ENCODE data around the gene AIG1.

AIG1 gene

GRCh38 chr6:143194095-143194589 is 133.5 kb downstream of the AIG1 start:
- H3K36me3 ChIP-seq (ENCODE audit: insufficient read depth, low read length), result no peaks in the 10 kb centered on the region
- H3K9me2 ChIP-seq (ENCODE audit: low read depth, low read length), result no peaks in the 10 kb centered on the region
- no peak overlapping the region for H2AFZ ChIP-seq (ENCODE audit: low read length)
- H3K9ac ChIP-seq (ENCODE audit: low read length), result no peak overlapping the region
- H3K4me3 ChIP-seq (ENCODE audit: low read depth, low read length, poor library complexity, severe bottlenecking), result no peak overlapping the region
- no peaks in the 10 kb centered on the region for H3K79me2 ChIP-seq (ENCODE audit: insufficient read depth, low read length)
- no peak overlapping the region for H3K27ac ChIP-seq (ENCODE audit: low read depth, low read length, poor library complexity, severe bottlenecking)
- no peaks in the 10 kb centered on the region for H4K20me1 ChIP-seq (ENCODE audit: insufficient read depth, low read length)
- TF ChIP-seq EZH2 (IDR thresholded peaks at IDR 0.05; ENCODE audit: borderline replicate concordance, low read length) (no peak), CTCF (IDR thresholded peaks at IDR 0.05; ENCODE audit: low read length) (no peak)
- no peaks in the 10 kb centered on the region for H3K9me3 ChIP-seq (ENCODE audit: low read length)
- no peak overlapping the region for H3K4me2 ChIP-seq (ENCODE audit: low read length)
- H3F3A ChIP-seq (ENCODE audit: insufficient read depth, low read length), result no peaks in the 10 kb centered on the region
- H3K4me1 ChIP-seq (ENCODE audit: insufficient read depth, low read length, severe bottlenecking), result no peaks in the 10 kb centered on the region
- H3K27me3 ChIP-seq (ENCODE audit: insufficient read depth, low read length), result no peaks in the 10 kb centered on the region

- no peaks in the 10 kb centered on the region for H3K9me3 ChIP-seq (ENCODE audit: low read length)
- H4K20me1 ChIP-seq (ENCODE audit: insufficient read depth, low read length), result no peaks in the 10 kb centered on the region
- no peak overlapping the region for H3K9ac ChIP-seq (ENCODE audit: low read length)
- H3K4me2 ChIP-seq (ENCODE audit: low read length), result no peak overlapping the region
- H3K4me1 ChIP-seq (ENCODE audit: insufficient read depth, low read length, severe bottlenecking), result no peaks in the 10 kb centered on the region
- H3K9me2 ChIP-seq (ENCODE audit: low read depth, low read length), result no peaks in the 10 kb centered on the region
- H3K36me3 ChIP-seq (ENCODE audit: insufficient read depth, low read length), result no peaks in the 10 kb centered on the region
- H3K79me2 ChIP-seq (ENCODE audit: insufficient read depth, low read length), result no peaks in the 10 kb centered on the region
- no peak overlapping the region for H3K4me3 ChIP-seq (ENCODE audit: low read depth, low read length, poor library complexity, severe bottlenecking)
- H2AFZ ChIP-seq (ENCODE audit: low read length), result no peak overlapping the region
- H3K27ac ChIP-seq (ENCODE audit: low read depth, low read length, poor library complexity, severe bottlenecking), result no peak overlapping the region
- TF ChIP-seq CTCF (IDR thresholded peaks at IDR 0.05; ENCODE audit: low read length) (no peak), EZH2 (IDR thresholded peaks at IDR 0.05; ENCODE audit: borderline replicate concordance, low read length) (no peak)
- no peaks in the 10 kb centered on the region for H3K27me3 ChIP-seq (ENCODE audit: insufficient read depth, low read length)
- no peaks in the 10 kb centered on the region for H3F3A ChIP-seq (ENCODE audit: insufficient read depth, low read length)
Measured at GRCh38 chr6:143195349-143195845, 134.7 kb downstream of the AIG1 start.

GRCh38 chr6:143196525-143197225 is 136.0 kb downstream of the AIG1 start:
- Histone ChIP-seq H3K9me2 (ENCODE audit: low read depth, low read length) (no peaks in the 10 kb centered on the region), H3K4me1 (ENCODE audit: insufficient read depth, low read length, severe bottlenecking) (no peaks in the 10 kb centered on the region), H3K27ac (ENCODE audit: low read depth, low read length, poor library complexity, severe bottlenecking) (no peak overlapping the region), H3K4me3 (ENCODE audit: low read depth, low read length, poor library complexity, severe bottlenecking) (no peak overlapping the region), H3K9me3 (ENCODE audit: low read length) (no peaks in the 10 kb centered on the region), H4K20me1 (ENCODE audit: insufficient read depth, low read length) (no peaks in the 10 kb centered on the region), H2AFZ (ENCODE audit: low read length) (no peak overlapping the region), H3F3A (ENCODE audit: insufficient read depth, low read length) (no peaks in the 10 kb centered on the region), H3K9ac (ENCODE audit: low read length) (no peak overlapping the region), H3K4me2 (ENCODE audit: low read length) (no peak overlapping the region), H3K36me3 (ENCODE audit: insufficient read depth, low read length) (no peaks in the 10 kb centered on the region), H3K79me2 (ENCODE audit: insufficient read depth, low read length) (no peaks in the 10 kb centered on the region), H3K27me3 (ENCODE audit: insufficient read depth, low read length) (no peaks in the 10 kb centered on the region)
- TF ChIP-seq EZH2 (IDR thresholded peaks at IDR 0.05; ENCODE audit: borderline replicate concordance, low read length), result no peak

All from OCI-LY1 (cell line).